T-helper 2 cell treated with Interferon-gamma antibody and Interleukin-4, amounts not matched to agents 5 μg/mL and 100 μg/mL, for 36 hours (primary cell): ENCODE measurements around the gene SESN1.
A peak's percentile ranks its signal among the peaks of the same experiment; 100 is the strongest.
"Not testable (repeated sequence)": the region's sequence is repeated elsewhere in the genome, so short reads cannot be mapped to it uniquely, and the experiment has no call there.

Source experiments
- DNase-seq: peaks from one replicate; pipeline ENCODE4 v3.0.0; 2021; ENCODE audit warnings: low spot score
- H3K27ac Mint-ChIP-seq: one replicate; pipeline ENCODE4 v1.8.0; 2021; ENCODE audit warnings: mild to moderate bottlenecking, mixed read lengths
- H3K27me3 Mint-ChIP-seq: one replicate; pipeline ENCODE4 v1.8.0; 2021; ENCODE audit warnings: low read depth, mixed read lengths
- H3K36me3 Mint-ChIP-seq: one replicate; pipeline ENCODE4 v1.8.0; 2021; ENCODE audit warnings: low read depth, mixed read lengths
- H3K4me1 Mint-ChIP-seq: one replicate; pipeline ENCODE4 v1.8.0; 2021; ENCODE audit warnings: low read depth, mixed read lengths
- H3K4me3 Mint-ChIP-seq: one replicate; pipeline ENCODE4 v1.8.0; 2022; ENCODE audit warnings: mild to moderate bottlenecking, moderate library complexity, mixed read lengths
- H3K9me3 Mint-ChIP-seq: one replicate; pipeline ENCODE4 v1.8.0; 2021; ENCODE audit warnings: mixed read lengths

SESN1 gene

GRCh38 chr6:109087661-109088264 lies 6.9 kb downstream of the SESN1 start:
- no peak for DNase-seq
- no peak overlapping the region for H3K4me3 Mint-ChIP-seq
- H3K27me3 Mint-ChIP-seq = no peaks in the 10 kb centered on the region
- H3K4me1 Mint-ChIP-seq = peaks cover 26% of the 10 kb centered on the region
- no peaks in the 10 kb centered on the region for H3K9me3 Mint-ChIP-seq
- no peak overlapping the region for H3K27ac Mint-ChIP-seq
- peaks cover 2% of the 10 kb centered on the region for H3K36me3 Mint-ChIP-seq

GRCh38 chr6:109084146-109084545 lies 10.5 kb downstream of the SESN1 start:
- not testable (repeated sequence) for H3K4me3 Mint-ChIP-seq, H3K4me1 Mint-ChIP-seq, H3K36me3 Mint-ChIP-seq, H3K27me3 Mint-ChIP-seq, H3K9me3 Mint-ChIP-seq, H3K27ac Mint-ChIP-seq, DNase-seq

GRCh38 chr6:109083657-109084056 lies 11.0 kb downstream of the SESN1 start:
- Mint-ChIP-seq H3K27ac (no peak overlapping the region), H3K27me3 (peaks cover 2% of the 10 kb centered on the region), H3K4me1 (peaks cover 5% of the 10 kb centered on the region), H3K4me3 (no peak overlapping the region), H3K9me3 (no peaks in the 10 kb centered on the region), H3K36me3 (peaks cover 2% of the 10 kb centered on the region)
- DNase-seq = no peak

GRCh38 chr6:109082188-109082577 lies 12.5 kb downstream of the SESN1 start:
- Mint-ChIP-seq H3K36me3 (peaks cover under 1% of the 10 kb centered on the region), H3K27me3 (peaks cover 2% of the 10 kb centered on the region), H3K9me3 (no peaks in the 10 kb centered on the region), H3K27ac (no peak overlapping the region), H3K4me3 (no peak overlapping the region), H3K4me1 (peaks cover 1% of the 10 kb centered on the region)
- DNase-seq = no peak

GRCh38 chr6:109081516-109082187 lies 13.0 kb downstream of the SESN1 start:
- Mint-ChIP-seq H3K4me3 (no peak overlapping the region), H3K4me1 (peaks cover 1% of the 10 kb centered on the region), H3K36me3 (no peaks in the 10 kb centered on the region), H3K27ac (no peak overlapping the region), H3K9me3 (no peaks in the 10 kb centered on the region), H3K27me3 (peaks cover 2% of the 10 kb centered on the region)
- no peak for DNase-seq

GRCh38 chr6:109081026-109081425 lies 13.6 kb downstream of the SESN1 start:
- Mint-ChIP-seq H3K27ac (no peak overlapping the region), H3K27me3 (peaks cover 2% of the 10 kb centered on the region), H3K4me3 (no peak overlapping the region), H3K9me3 (no peaks in the 10 kb centered on the region), H3K36me3 (no peaks in the 10 kb centered on the region), H3K4me1 (peaks cover 5% of the 10 kb centered on the region)
- no peak for DNase-seq

- Mint-ChIP-seq H3K27ac (no peak overlapping the region), H3K36me3 (no peaks in the 10 kb centered on the region), H3K9me3 (no peaks in the 10 kb centered on the region), H3K4me3 (no peak overlapping the region), H3K27me3 (peaks cover 5% of the 10 kb centered on the region), H3K4me1 (peaks cover 5% of the 10 kb centered on the region)
- DNase-seq = no peak
Measured at GRCh38 chr6:109079981-109080380, 14.7 kb downstream of the SESN1 start.

- Mint-ChIP-seq H3K4me1 (peaks cover 14% of the 10 kb centered on the region), H3K9me3 (no peaks in the 10 kb centered on the region), H3K27ac (no peak overlapping the region), H3K36me3 (no peaks in the 10 kb centered on the region), H3K27me3 (peaks cover 9% of the 10 kb centered on the region), H3K4me3 (no peak overlapping the region)
- DNase-seq = no peak
Measured at GRCh38 chr6:109076377-109076776, 18.3 kb downstream of the SESN1 start.

GRCh38 chr6:109075934-109076333 lies 18.7 kb downstream of the SESN1 start:
- Mint-ChIP-seq H3K27me3 (peaks cover 9% of the 10 kb centered on the region), H3K4me1 (peaks cover 18% of the 10 kb centered on the region), H3K27ac (no peak overlapping the region), H3K4me3 (no peak overlapping the region), H3K9me3 (no peaks in the 10 kb centered on the region), H3K36me3 (no peaks in the 10 kb centered on the region)
- DNase-seq = no peak

GRCh38 chr6:109074133-109074415 lies 20.6 kb downstream of the SESN1 start:
- Mint-ChIP-seq H3K9me3 (no peaks in the 10 kb centered on the region), H3K27me3 (peaks cover 8% of the 10 kb centered on the region), H3K36me3 (no peaks in the 10 kb centered on the region), H3K4me1 (peaks cover 22% of the 10 kb centered on the region), H3K27ac (no peak overlapping the region), H3K4me3 (no peak overlapping the region)
- no peak for DNase-seq

GRCh38 chr6:109073344-109074132 lies 21.1 kb downstream of the SESN1 start:
- H3K27ac Mint-ChIP-seq = no peak overlapping the region
- H3K4me1 Mint-ChIP-seq = peaks cover 22% of the 10 kb centered on the region
- H3K9me3 Mint-ChIP-seq = no peaks in the 10 kb centered on the region
- no peak overlapping the region for H3K4me3 Mint-ChIP-seq
- peak; percentile 29 for DNase-seq
- peaks cover 7% of the 10 kb centered on the region for H3K27me3 Mint-ChIP-seq
- H3K36me3 Mint-ChIP-seq = no peaks in the 10 kb centered on the region

GRCh38 chr6:109071125-109071917 lies 23.3 kb downstream of the SESN1 start:
- H3K27me3 Mint-ChIP-seq = peaks cover 9% of the 10 kb centered on the region
- no peak overlapping the region for H3K27ac Mint-ChIP-seq
- peaks cover 20% of the 10 kb centered on the region for H3K4me1 Mint-ChIP-seq
- peak overlapping the region; percentile 42 for H3K4me3 Mint-ChIP-seq
- no peak for DNase-seq
- H3K36me3 Mint-ChIP-seq = no peaks in the 10 kb centered on the region
- no peaks in the 10 kb centered on the region for H3K9me3 Mint-ChIP-seq

- H3K4me1 Mint-ChIP-seq = peaks cover 20% of the 10 kb centered on the region
- H3K27ac Mint-ChIP-seq = no peak overlapping the region
- DNase-seq = no peak
- no peak overlapping the region for H3K4me3 Mint-ChIP-seq
- no peaks in the 10 kb centered on the region for H3K36me3 Mint-ChIP-seq
- peaks cover 4% of the 10 kb centered on the region for H3K27me3 Mint-ChIP-seq
- H3K9me3 Mint-ChIP-seq = no peaks in the 10 kb centered on the region
Measured at GRCh38 chr6:109069746-109070145, 24.9 kb downstream of the SESN1 start.
